ENCODE data around the gene MKNK1. TPM values are rescaled to one million over a fixed set of nuclear protein-coding genes. Genes with fewer than 3 reads are reported as not detected.

MKNK1 gene
- total and polyA plus RNA-seq, 7 donors = 19.3 to 52.6 (median 34.6) TPM

DNA sequence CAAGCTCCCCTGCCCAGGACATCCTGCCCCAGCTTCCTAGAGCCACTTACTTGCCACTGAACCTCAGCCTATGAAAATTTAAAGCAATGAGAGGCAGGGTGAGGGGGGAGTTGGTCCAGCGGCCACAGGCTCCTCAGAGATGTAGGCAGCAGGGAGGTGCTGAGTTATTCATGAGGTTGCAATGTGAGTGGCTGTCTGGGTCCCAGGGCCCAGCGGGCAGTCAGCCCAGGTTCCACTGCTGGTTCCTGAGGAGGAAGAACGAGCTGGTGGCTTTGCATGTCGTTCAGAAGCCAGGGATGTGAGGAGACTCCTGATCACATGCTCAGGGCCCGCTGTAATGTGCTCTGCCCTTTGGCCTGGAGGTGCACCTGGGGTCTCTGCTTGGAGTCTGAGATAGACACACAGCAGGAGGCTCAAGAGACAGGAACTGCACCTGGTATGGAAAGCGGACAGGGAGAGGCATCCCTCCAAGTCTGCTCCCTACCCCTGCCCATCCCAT, 52.4 kb downstream of the MKNK1 start, which contains the start of gene KNCN:
Gene KNCN, minus strand, starts transcription at position 51 of the 499 bp plus-strand sequence. CDS start 432 bp downstream, outside the sequence.
- peaks cover 0 to 4% (median 4%) of the 10 kb centered on the region in 3 donors for H3K27me3 ChIP-seq (ENCODE audit: insufficient read depth in 3 of 3, low read length in 2 of 3)
- H3K27ac ChIP-seq = no peak within 1 kb of the TSS
- no peak for DNase-seq
- intact Hi-C loops (cut with DNase I) = no loop called here
- no peak within 1 kb of the TSS for H3K4me3 ChIP-seq
- 73 to 81% (median 73%) methylated on average over 6 of the region's 6 CpGs for WGBS, 3 donors
- H3K9me3 ChIP-seq = no peaks in the 10 kb centered on the region
- no peaks in the 10 kb centered on the region for H3K36me3 ChIP-seq (ENCODE audit: insufficient read depth in 1 of 2, low read depth in 1 of 2)
- no peaks in the 10 kb centered on the region for H3K4me1 ChIP-seq
- TF ChIP-seq, protein P1, sequence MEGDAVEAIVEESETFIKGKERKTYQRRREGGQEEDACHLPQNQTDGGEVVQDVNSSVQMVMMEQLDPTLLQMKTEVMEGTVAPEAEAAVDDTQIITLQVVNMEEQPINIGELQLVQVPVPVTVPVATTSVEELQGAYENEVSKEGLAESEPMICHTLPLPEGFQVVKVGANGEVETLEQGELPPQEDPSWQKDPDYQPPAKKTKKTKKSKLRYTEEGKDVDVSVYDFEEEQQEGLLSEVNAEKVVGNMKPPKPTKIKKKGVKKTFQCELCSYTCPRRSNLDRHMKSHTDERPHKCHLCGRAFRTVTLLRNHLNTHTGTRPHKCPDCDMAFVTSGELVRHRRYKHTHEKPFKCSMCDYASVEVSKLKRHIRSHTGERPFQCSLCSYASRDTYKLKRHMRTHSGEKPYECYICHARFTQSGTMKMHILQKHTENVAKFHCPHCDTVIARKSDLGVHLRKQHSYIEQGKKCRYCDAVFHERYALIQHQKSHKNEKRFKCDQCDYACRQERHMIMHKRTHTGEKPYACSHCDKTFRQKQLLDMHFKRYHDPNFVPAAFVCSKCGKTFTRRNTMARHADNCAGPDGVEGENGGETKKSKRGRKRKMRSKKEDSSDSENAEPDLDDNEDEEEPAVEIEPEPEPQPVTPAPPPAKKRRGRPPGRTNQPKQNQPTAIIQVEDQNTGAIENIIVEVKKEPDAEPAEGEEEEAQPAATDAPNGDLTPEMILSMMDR (IDR thresholded peaks at IDR 0.05) = no peak
- no peak for ATAC-seq

DNA sequence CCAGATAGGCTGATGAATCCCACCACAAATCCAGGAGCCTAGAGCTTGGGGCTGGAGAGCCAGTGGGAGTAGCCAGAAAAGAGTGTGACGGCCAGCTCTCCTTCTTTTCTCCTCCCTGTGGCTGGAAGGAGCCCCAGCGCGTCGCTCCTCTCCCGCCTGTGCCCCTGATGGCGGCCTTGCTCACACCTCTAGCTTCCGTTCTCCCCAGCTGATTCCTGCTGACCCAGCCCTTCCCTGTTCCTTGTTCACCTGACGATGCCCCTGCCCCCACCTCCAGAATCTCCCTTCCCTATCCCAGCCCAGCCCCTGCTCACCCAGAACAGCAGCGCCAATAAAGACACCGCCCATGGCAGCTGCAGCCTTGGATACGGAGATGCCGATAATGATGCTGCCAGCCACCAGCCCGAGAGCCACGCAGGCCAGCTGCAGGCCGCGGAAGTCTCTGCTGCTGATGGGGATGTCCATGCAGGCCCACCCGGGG, 53.3 kb downstream of the MKNK1 start:
- no peak overlapping the region for H3K4me3 ChIP-seq
- DNase-seq = no peak
- intact Hi-C loops (cut with DNase I) = no loop called here
- no peaks in the 10 kb centered on the region for H3K36me3 ChIP-seq (ENCODE audit: insufficient read depth in 1 of 2, low read depth in 1 of 2)
- H3K27me3 ChIP-seq (ENCODE audit: insufficient read depth in 3 of 3, low read length in 2 of 3) = peaks cover 0 to 7% (median 6%) of the 10 kb centered on the region in 3 donors
- 25 to 31% (median 28%) methylated on average over 15 to 17 of the region's 17 CpGs for WGBS, 3 donors
- ATAC-seq = no peak
- TF ChIP-seq, protein P1 (IDR thresholded peaks at IDR 0.05) = no peak
- H3K9me3 ChIP-seq = no peaks in the 10 kb centered on the region
- H3K4me1 ChIP-seq = no peaks in the 10 kb centered on the region
- no peak overlapping the region for H3K27ac ChIP-seq

DNA sequence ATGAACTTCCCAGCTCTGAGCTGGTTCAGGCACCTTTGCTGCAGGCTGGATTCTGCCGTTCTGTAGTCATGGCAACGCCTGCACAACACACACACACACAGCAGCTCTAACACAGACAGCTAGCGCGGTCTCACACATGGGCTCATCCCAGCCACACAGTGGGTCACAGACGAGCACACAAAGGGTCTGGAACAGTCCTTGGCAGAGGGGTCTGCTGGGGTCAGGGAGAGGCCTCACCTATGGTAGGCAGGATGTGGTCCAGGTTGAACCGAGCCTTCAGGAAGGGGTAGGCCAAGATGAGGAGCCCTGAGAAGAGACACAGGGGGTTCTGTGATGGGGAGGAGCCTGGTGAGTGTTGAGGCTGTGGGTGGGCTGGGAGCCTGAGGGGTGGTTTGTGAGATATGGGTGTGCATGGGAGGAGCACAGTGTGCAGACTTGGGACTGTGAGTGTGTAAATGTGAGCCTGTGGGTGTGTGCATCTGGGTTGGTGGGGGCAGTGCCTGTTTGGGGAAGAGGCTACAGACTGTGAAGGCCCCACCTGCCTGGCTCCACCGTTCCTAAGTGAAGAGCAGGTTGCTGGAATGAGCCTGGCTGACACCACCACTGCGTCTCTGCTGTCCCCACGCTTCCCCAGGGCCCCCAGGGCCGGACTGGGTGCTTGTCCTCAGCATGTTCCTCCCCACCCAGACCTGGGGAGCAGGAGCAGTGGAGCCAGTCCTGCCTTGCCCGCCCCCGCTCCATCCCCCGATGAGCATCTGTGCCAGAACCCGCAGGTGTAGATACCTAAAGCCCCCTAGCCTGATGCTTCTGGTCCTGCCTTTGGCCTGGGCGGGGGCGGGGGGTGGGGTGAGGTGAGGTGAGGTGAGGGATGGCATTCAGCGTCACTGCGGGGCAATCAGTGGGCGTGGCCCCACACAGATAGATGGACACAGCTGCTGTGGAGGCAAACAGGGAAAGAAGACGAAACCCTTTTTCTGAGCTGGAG, 54.1 kb downstream of the MKNK1 start:
- no peak overlapping the region for H3K4me3 ChIP-seq
- peaks cover 0 to 15% (median 8%) of the 10 kb centered on the region in 3 donors for H3K27me3 ChIP-seq (ENCODE audit: insufficient read depth in 3 of 3, low read length in 2 of 3)
- 49 to 53% (median 51%) methylated on average over 20 of the region's 20 CpGs for WGBS, 3 donors
- no peak overlapping the region for H3K27ac ChIP-seq
- ATAC-seq (no peak), DNase-seq (no peak)
- no peaks in the 10 kb centered on the region for H3K9me3 ChIP-seq
- intact Hi-C loops (cut with DNase I) = loop anchor here in 1 of 2 donors (5.0 kb wide), 1 partner anchor 143 kb away; no protein-coding TSS in a partner anchor
- no peaks in the 10 kb centered on the region for H3K36me3 ChIP-seq (ENCODE audit: insufficient read depth in 1 of 2, low read depth in 1 of 2)
- TF ChIP-seq, protein P1 (IDR thresholded peaks at IDR 0.05) = no peak
- H3K4me1 ChIP-seq = no peaks in the 10 kb centered on the region

DNA sequence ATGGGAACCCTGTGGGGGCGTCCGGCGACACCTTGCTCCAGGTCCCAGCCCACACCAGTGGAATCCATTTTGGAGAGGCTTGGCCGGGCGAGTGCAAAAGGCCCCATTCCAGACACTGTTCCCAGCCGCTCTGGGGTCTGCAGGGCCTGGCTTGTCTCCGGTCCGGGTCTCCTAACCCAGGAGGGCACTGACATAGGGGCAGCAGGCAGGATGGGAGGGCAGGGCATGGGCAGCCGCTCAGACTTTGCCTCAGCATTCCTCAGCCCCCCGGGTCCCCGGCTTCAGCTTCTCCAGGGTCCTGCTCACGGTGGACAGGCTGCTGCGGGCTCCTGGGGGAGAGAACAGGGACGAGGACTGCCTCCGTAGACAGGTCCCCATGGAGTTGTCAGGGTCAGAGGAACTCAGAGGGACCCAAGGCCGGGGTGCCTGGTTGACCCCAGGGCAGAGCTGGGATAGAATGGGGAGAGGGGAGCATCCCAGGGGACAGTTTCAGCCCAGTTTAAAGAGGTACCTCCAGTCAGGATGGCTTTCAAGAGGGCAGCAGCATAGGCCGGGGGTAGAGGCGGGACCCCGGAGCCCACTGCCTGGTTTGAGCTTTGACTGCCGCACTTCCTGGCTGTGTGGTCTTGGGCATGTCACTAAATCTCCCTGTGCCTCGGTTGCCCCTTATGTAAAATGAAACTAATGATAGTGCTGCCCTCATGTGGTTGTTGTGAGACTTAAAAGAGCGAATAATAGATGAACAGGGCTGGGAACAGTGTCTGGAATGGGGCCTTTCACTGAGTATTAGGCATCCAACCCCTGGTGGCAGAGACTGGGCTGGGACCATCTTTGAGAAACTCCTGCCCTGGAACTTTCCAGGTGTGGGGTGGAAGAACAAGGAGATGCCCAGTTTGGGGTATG, 56.3 kb downstream of the MKNK1 start:
- WGBS, 3 donors = 75 to 80% (median 78%) methylated on average over 21 to 22 of the region's 22 CpGs
- DNase-seq = peak in 1 of 2 donors; percentile 41

More for the DNA sequence above, 56.3 kb downstream of the MKNK1 start:
- H3K27me3 ChIP-seq (ENCODE audit: insufficient read depth in 3 of 3, low read length in 2 of 3) = peaks cover 0 to 29% (median 13%) of the 10 kb centered on the region in 3 donors
- H3K4me3 ChIP-seq = no peak overlapping the region
- no peaks in the 10 kb centered on the region for H3K9me3 ChIP-seq
- TF ChIP-seq, protein P1 (IDR thresholded peaks at IDR 0.05) = peak; percentile 37
- peak; percentile 31 to 72 (median 48) for ATAC-seq
- intact Hi-C loops (cut with DNase I) = loop anchor here in 1 of 2 donors (5.0 kb wide), 1 partner anchor 140 kb away; no protein-coding TSS in a partner anchor
- no peaks in the 10 kb centered on the region for H3K4me1 ChIP-seq
- H3K27ac ChIP-seq = no peak overlapping the region
- no peaks in the 10 kb centered on the region for H3K36me3 ChIP-seq (ENCODE audit: insufficient read depth in 1 of 2, low read depth in 1 of 2)

Data from psoas muscle (tissue), 8 donors.